BLaER1 (cell line): ENCODE data around the gene PKP3.

Experiments used
- H3K27ac ChIP-seq: shearing (Covaris generic); formaldehyde crosslinking; 2 replicates; pipeline ENCODE4 v1.8.1; 2022
- H3K27me3 ChIP-seq: shearing (Covaris generic); formaldehyde crosslinking; 2 replicates; pipeline ENCODE4 v1.8.1; 2022
- H3K36me3 ChIP-seq: shearing (Covaris generic); formaldehyde crosslinking; 2 replicates; pipeline ENCODE4 v1.8.1; 2022
- H3K4me1 ChIP-seq: shearing (Covaris generic); formaldehyde crosslinking; 2 replicates; pipeline ENCODE4 v1.8.1; 2022
- H3K4me2 ChIP-seq: shearing (Covaris generic); formaldehyde crosslinking; 2 replicates; pipeline ENCODE4 v1.8.1; 2022
- H3K4me3 ChIP-seq: shearing (Covaris generic); formaldehyde crosslinking; 2 replicates; pipeline ENCODE4 v1.8.1; 2022
- H3K9ac ChIP-seq: shearing (Covaris generic); formaldehyde crosslinking; 2 replicates; pipeline ENCODE4 v1.8.1; 2022
- H3K9me3 ChIP-seq: shearing (Covaris generic); formaldehyde crosslinking; 2 replicates; pipeline ENCODE4 v1.8.1; 2022
- H4K20me1 ChIP-seq: shearing (Covaris generic); formaldehyde crosslinking; 2 replicates; pipeline ENCODE4 v1.8.1; 2022
- Cebpa-rat ChIP-seq: shearing (Covaris generic); IDR thresholded peaks from 2 replicates; pipeline ENCODE4 v1.8.1; 2022

The PKP3 gene

GRCh38 chr11:452916-453527 lies 59.0 kb downstream of the PKP3 start:
- Histone ChIP-seq H3K4me3 (no peak overlapping the region), H3K36me3 (peaks cover 62% of the 10 kb centered on the region), H3K4me2 (no peak overlapping the region), H3K27me3 (no peaks in the 10 kb centered on the region), H3K4me1 (peaks cover 66% of the 10 kb centered on the region), H4K20me1 (peaks cover 76% of the 10 kb centered on the region), H3K27ac (no peak overlapping the region), H3K9me3 (no peaks in the 10 kb centered on the region), H3K9ac (peak overlapping the region; percentile 90; the same call in 1 of the 2 replicates)
- no peak for TF ChIP-seq Cebpa-rat

GRCh38 chr11:453564-453963 lies 59.6 kb downstream of the PKP3 start:
- Histone ChIP-seq H3K27ac (no peak overlapping the region), H3K9ac (no peak overlapping the region; the same call in 1 of the 2 replicates), H4K20me1 (peaks cover 82% of the 10 kb centered on the region), H3K9me3 (no peaks in the 10 kb centered on the region), H3K27me3 (no peaks in the 10 kb centered on the region), H3K4me3 (no peak overlapping the region), H3K4me1 (peaks cover 64% of the 10 kb centered on the region), H3K4me2 (no peak overlapping the region), H3K36me3 (peaks cover 65% of the 10 kb centered on the region)
- TF ChIP-seq Cebpa-rat = no peak

DNA sequence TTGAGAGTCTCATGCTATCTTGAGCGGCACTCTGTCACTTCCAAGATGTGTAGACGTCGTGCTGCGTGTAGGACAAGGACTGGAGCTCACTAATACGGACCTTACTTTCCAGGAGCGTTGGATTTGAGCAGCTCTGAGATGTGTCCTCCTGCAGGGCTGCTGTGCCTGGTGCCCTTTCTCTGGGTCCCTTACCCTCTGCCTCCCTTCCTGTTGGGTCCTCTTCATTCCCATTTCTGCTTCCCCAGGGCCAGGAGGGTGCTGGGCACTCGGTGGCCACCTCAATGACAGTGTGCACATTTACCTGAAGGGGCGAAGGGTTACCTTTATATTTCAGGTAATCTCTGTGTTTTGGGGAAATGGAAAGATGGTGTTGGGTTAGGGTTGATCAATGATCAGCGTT lies 60.0 kb downstream of the PKP3 start:
- no peaks in the 10 kb centered on the region for H3K9me3 ChIP-seq
- TF ChIP-seq Cebpa-rat = no peak
- no peak overlapping the region for H3K27ac ChIP-seq
- no peak overlapping the region for H3K4me3 ChIP-seq
- no peak overlapping the region; the same call in 1 of the 2 replicates for H3K9ac ChIP-seq
- no peaks in the 10 kb centered on the region for H3K27me3 ChIP-seq
- H3K4me1 ChIP-seq = peaks cover 59% of the 10 kb centered on the region
- H3K4me2 ChIP-seq = no peak overlapping the region
- H4K20me1 ChIP-seq = peaks cover 86% of the 10 kb centered on the region
- H3K36me3 ChIP-seq = peaks cover 69% of the 10 kb centered on the region
